Dendritic cell treated with granulocyte-macrophage colony-stimulating factor and Interleukin-4, amounts not matched to agents 40 ng/mL and 50 ng/mL, for 4 days (primary cell): Measurements from ENCODE around the gene NPIPB2.

ENCODE experiments used
- H3K27ac Mint-ChIP-seq: one replicate; pipeline ENCODE4 v1.8.0; 2022; ENCODE audit warnings: mild to moderate bottlenecking, mixed read lengths
- H3K27me3 Mint-ChIP-seq: one replicate; pipeline ENCODE4 v1.8.0; 2022; ENCODE audit warnings: mild to moderate bottlenecking, mixed read lengths
- H3K36me3 Mint-ChIP-seq: one replicate; pipeline ENCODE4 v1.8.0; 2022; ENCODE audit warnings: low read depth, mixed read lengths
- H3K4me1 Mint-ChIP-seq: one replicate; pipeline ENCODE4 v1.8.0; 2022; ENCODE audit warnings: low read depth, mixed read lengths
- H3K4me3 Mint-ChIP-seq: one replicate; pipeline ENCODE4 v1.8.0; 2022; ENCODE audit warnings: mild to moderate bottlenecking, moderate library complexity, mixed read lengths
- H3K9me3 Mint-ChIP-seq: one replicate; pipeline ENCODE4 v1.8.0; 2022; ENCODE audit warnings: mixed read lengths
- intact Hi-C: fragments of 100-400 bp; cut with micrococcal nuclease; formaldehyde crosslinking; loops from one replicate; pipeline ENCODE4 v1.15.0; 2022

The NPIPB2 gene

DNA sequence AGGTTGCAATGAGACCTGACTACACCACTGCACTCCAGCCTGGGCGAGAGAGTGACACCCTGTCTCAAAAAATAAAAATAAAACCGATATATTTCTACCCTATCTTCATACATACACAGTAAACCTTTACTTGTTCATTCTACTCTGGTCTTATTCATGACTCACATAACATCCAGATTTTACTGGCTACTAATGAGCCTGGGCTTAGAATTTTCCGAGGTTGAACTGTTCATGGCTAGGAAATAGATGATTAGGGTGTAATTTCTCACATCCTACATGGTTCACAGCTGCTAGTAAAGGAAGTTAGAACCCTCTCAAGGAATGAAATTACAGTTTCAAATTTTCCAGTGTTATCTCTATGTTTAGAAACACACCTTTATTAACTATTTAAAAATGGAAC is 40.8 kb downstream of the NPIPB2 start:
- Mint-ChIP-seq H3K27ac (no peak overlapping the region), H3K9me3 (no peaks in the 10 kb centered on the region)

DNA sequence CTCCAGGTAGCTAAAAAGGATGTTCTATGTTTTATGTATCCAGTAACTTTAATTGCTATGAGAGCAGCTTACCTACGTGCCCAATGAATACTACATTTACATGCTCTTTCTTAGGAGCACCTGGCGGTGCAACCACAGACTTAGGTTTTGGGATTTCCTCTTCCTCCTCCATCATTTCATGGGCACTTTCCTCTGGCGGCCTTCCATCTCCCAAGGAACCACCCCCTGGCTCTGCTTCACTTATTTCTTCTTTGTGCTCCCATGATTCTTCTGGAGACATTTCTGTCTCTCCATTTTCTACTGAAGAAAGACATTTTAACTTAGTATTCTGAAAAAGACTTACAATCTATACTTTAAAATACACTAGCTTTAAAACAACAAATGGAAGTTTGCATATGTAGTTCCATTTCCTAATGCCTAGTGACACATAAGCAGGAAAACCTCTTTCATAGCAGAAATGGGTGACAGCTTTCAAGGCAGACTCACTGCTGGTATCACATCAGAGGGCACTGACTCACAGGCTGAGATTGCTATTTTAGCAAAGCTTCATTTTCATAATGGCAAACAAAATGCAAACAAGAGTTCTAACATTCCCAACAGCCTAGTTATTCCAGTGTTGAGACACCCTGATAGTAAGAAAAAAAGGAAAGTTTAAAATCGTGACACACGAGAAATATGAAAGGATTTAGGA is 45.2 kb downstream of the NPIPB2 start:
- H3K4me1 Mint-ChIP-seq: peaks cover 20% of the 10 kb centered on the region
- H3K4me3 Mint-ChIP-seq: no peak overlapping the region
- no peaks in the 10 kb centered on the region for H3K9me3 Mint-ChIP-seq
- intact Hi-C loops: no loop called here
- no peaks in the 10 kb centered on the region for H3K27me3 Mint-ChIP-seq
- peaks cover 64% of the 10 kb centered on the region for H3K36me3 Mint-ChIP-seq
- H3K27ac Mint-ChIP-seq: no peak overlapping the region

More for the DNA sequence above, 40.8 kb downstream of the NPIPB2 start:
- intact Hi-C loops: no loop called here
- Mint-ChIP-seq H3K36me3 (peaks cover 56% of the 10 kb centered on the region), H3K27me3 (no peaks in the 10 kb centered on the region), H3K4me3 (no peak overlapping the region), H3K4me1 (peaks cover 18% of the 10 kb centered on the region)

DNA sequence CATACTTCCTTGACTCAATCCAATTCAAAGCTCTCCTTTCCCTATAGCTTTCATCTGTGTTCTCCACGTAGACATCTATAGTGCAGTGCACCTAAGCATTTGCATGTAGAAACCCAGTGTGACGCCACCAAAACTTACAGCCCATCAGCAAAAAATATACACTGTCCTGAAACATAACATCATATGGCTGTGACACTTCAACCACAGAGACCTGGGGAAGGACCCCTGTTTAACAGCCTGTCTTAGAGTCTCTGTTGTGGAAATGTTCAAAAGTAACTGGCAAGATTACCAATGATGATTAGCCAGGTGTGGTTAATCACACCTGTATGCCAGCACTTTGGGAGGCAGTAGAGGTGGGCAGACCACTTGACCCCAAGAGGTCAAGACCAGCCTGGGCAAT is 48.3 kb downstream of the NPIPB2 start:
- Mint-ChIP-seq H3K4me1 (peaks cover 6% of the 10 kb centered on the region), H3K27ac (no peak overlapping the region), H3K27me3 (no peaks in the 10 kb centered on the region), H3K4me3 (no peak overlapping the region), H3K36me3 (peaks cover 82% of the 10 kb centered on the region), H3K9me3 (no peaks in the 10 kb centered on the region)
- intact Hi-C loops: no loop called here

DNA sequence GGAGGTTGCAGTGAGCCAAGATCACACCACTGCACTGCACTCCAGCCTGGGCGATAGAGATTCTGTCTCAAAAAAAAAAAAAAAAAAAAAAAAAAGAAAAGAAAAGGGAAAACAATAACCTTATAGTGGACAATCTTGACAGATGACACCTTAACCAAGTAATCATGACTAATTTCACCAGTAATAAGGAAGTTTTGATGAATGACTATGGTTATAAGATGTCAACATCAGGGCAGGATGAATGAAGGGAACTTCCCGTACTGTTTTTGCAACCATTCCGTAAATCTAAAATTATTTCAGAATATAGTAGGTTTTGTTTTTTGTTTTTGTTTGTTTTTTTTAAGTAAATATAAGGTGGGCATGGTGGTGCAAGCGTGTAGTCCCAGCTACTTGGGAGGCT is 49.1 kb downstream of the NPIPB2 start:
- Mint-ChIP-seq H3K27ac (no peak overlapping the region), H3K27me3 (no peaks in the 10 kb centered on the region), H3K4me1 (peaks cover 6% of the 10 kb centered on the region), H3K36me3 (peaks cover 84% of the 10 kb centered on the region), H3K9me3 (no peaks in the 10 kb centered on the region), H3K4me3 (no peak overlapping the region)
- intact Hi-C loops: no loop called here

DNA sequence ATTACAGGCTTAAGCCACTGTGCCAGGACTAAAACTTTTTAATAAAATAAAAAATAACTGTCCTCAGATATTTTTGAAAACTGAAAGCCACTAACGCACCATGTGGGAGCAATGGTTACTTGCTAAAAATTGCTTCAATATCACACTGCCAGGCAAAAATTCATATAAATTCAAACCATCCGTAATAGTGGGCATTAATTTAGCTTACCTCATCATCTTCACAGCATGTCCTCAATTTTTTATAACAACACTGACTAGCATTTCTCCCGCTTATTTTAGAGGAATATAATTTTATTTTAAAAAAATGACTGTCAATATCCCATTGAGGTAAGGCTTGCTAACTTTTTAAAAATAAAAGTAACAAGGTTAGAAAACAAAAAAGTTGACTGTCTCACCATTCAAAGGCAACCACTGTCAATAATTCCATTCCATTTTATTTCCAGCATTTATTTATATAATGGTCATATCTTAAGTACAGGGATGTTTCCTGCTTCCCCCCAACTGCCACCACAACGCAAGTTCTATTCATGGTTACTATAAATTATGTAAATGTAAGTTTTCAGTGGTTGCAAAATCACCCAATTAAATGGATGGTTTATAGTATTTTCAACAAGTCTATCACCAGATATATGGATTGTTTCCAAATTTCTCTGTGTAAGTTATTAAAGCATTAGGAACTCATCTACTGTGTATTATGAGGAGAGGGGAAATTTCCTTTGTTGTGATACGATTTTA is 51.4 kb downstream of the NPIPB2 start:
- peaks cover 6% of the 10 kb centered on the region for H3K4me1 Mint-ChIP-seq
- H3K27ac Mint-ChIP-seq: no peak overlapping the region
- H3K9me3 Mint-ChIP-seq: no peaks in the 10 kb centered on the region
- no peak overlapping the region for H3K4me3 Mint-ChIP-seq
- intact Hi-C loops: no loop called here
- H3K27me3 Mint-ChIP-seq: no peaks in the 10 kb centered on the region
- H3K36me3 Mint-ChIP-seq: peaks cover 86% of the 10 kb centered on the region

DNA sequence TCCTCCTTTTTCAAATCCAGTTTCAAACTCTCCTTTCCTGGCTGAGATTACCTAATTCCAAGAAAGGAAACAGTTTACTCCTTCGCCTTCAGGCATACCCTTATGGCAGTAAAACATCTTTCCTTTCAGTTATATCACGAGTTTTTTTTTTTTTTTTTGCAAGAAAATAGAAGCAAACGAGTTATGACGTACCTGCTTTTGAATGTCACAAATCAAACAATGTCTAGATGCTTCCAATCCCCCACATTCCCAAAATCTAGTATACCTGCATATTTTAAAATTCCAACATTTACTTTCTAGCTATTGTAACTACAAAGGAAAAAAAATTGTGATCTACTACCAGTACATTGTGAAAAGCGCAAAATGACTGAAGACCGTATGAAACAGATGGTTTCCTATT is 55.0 kb downstream of the NPIPB2 start:
- Mint-ChIP-seq H3K4me1 (no peaks in the 10 kb centered on the region), H3K27me3 (no peaks in the 10 kb centered on the region), H3K4me3 (no peak overlapping the region), H3K36me3 (peaks cover 96% of the 10 kb centered on the region), H3K27ac (no peak overlapping the region), H3K9me3 (no peaks in the 10 kb centered on the region)
- intact Hi-C loops: no loop called here

DNA sequence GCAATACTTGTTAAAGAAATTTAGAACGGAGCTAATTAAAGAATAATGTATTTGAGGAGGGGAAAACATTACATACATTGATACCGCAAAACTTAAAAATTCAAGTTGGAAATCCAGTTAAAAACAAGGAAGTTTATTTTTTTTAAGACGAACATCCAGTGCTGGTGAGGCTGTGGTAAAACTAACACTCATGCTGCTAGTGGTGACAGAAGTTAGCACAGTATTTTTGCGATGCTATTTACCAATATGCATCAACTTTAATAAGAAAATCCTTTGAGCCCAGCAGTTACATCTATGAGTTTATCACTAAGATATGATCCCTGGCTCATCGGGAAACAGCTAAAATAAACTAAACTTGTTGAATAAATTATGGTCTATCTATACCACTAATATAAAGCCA is 57.8 kb downstream of the NPIPB2 start:
- H3K4me3 Mint-ChIP-seq: no peak overlapping the region
- intact Hi-C loops: no loop called here
- peaks cover 8% of the 10 kb centered on the region for H3K4me1 Mint-ChIP-seq
- H3K27ac Mint-ChIP-seq: no peak overlapping the region
- no peaks in the 10 kb centered on the region for H3K27me3 Mint-ChIP-seq
- H3K9me3 Mint-ChIP-seq: no peaks in the 10 kb centered on the region
- H3K36me3 Mint-ChIP-seq: peaks cover 96% of the 10 kb centered on the region

DNA sequence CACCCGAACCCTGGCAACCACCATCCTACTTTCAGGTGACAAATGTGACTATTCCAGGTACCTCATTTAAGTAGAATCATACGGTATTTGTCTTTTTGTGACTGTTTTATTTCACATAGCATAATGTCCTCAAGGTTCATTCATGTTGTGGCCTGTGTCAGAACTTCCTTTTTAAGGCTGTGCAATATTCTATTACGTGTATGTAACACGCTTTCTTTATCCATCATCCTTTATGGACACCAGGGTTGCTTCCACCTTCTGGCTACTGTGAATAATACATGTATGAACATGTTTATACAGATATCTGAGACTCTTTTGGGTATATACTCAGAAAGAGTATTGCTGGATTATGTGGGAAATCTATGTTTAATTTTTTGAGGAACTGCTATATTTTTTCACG is 61.8 kb downstream of the NPIPB2 start:
- Mint-ChIP-seq H3K27me3 (no peaks in the 10 kb centered on the region), H3K36me3 (peaks cover 91% of the 10 kb centered on the region), H3K27ac (no peak overlapping the region), H3K9me3 (no peaks in the 10 kb centered on the region), H3K4me3 (no peak overlapping the region), H3K4me1 (peaks cover 8% of the 10 kb centered on the region)
- intact Hi-C loops: no loop called here

DNA sequence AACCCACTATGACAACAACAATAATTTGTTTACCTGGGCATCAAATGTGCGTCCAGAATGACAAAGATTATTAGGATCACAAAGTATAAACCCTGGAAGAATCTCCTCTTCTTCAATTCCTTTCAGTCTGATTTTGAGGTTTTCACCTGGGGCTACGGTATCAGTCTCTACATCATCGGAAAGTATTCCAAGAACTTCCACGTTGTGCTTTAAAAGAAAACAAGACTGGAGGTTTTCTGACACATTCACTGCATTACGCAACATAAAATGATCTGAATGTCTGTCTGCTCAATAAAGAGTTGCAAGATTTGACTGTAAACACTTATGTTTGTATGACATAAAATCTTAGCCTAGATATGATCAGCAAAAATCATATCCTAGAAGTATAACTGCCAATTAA is 64.5 kb downstream of the NPIPB2 start:
- H3K9me3 Mint-ChIP-seq: no peaks in the 10 kb centered on the region
- no peak overlapping the region for H3K4me3 Mint-ChIP-seq
- intact Hi-C loops: no loop called here
- H3K27ac Mint-ChIP-seq: no peak overlapping the region
- peaks cover 89% of the 10 kb centered on the region for H3K36me3 Mint-ChIP-seq
- no peaks in the 10 kb centered on the region for H3K27me3 Mint-ChIP-seq
- H3K4me1 Mint-ChIP-seq: peaks cover 8% of the 10 kb centered on the region
